Gastrocnemius medialis (tissue), 4 donors: ENCODE results near the gene ARHGAP12. TPM values are rescaled to one million over a fixed set of nuclear protein-coding genes. Genes with fewer than 3 reads are reported as not detected.

ENCODE experiments used
- ATAC-seq, 2 donors: fragments of 150-250 bp; one replicate each; pipeline ENCODE4 v1.9.1; 2016
- DNase-seq, 2 donors: peaks; one replicate each; pipeline ENCODE4 v3.0.0-alpha.2; 2019
- H3K27ac ChIP-seq, 4 donors: fragments of 200-600 bp; sonication (generic); 1 replicate in 1 of 4; 2 replicates in 3 of 4; pipeline ENCODE4 v1.5.1; 2016 to 2018; ENCODE audit warnings: mild to moderate bottlenecking in 2 of 4, moderate library complexity in 1 of 4
- H3K27me3 ChIP-seq, 3 donors: fragments of 200-600 bp; sonication (generic) in 2 of 3; 1 replicate in 1 of 3; 2 replicates in 2 of 3; pipeline versions ENCODE4 v1.5.1 to v1.6.0; 2016 to 2019; ENCODE audit warnings: mild to moderate bottlenecking in 1 of 3, moderate library complexity in 1 of 3
- H3K36me3 ChIP-seq, 2 donors: fragments of 200-600 bp; sonication (generic) in 1 of 2; one replicate each; pipeline ENCODE4 v1.5.1; 2017 to 2018
- H3K4me1 ChIP-seq, 2 donors: fragments of 200-600 bp; sonication (generic) in 1 of 2; one replicate each; pipeline ENCODE4 v1.5.1; 2016 to 2017; ENCODE audit warnings: mild to moderate bottlenecking in 2 of 2
- H3K4me3 ChIP-seq, 4 donors: fragments of 200-600 bp; sonication (generic) in 3 of 4; 1 replicate in 1 of 4; 2 replicates in 3 of 4; pipeline ENCODE4 v1.5.1; 2016 to 2019; ENCODE audit warnings: mild to moderate bottlenecking in 2 of 4
- H3K9me3 ChIP-seq, 3 donors: fragments of 200-600 bp; sonication (generic) in 2 of 3; 1 replicate in 1 of 3; 2 replicates in 2 of 3; pipeline ENCODE4 v1.5.1; 2016 to 2019
- CTCF ChIP-seq, 5 experiments: fragments of 450-650 bp in 3 of 5; fragments of 200-600 bp in 2 of 5; sonication (generic) in 2 of 5; IDR thresholded peaks in 4 of 5; conservative IDR thresholded peaks in 1 of 5; 1 replicate in 4 of 5; 2 replicates in 1 of 5; pipeline ENCODE4 v1.5.1; 2016 to 2019; ENCODE audit warnings: antibody characterized with exemption in 5 of 5, mild to moderate bottlenecking in 3 of 5, moderate library complexity in 3 of 5
- POLR2A ChIP-seq, 2 donors: fragments of 450-650 bp; IDR thresholded peaks; one replicate each; pipeline ENCODE4 v1.6.1; 2017; ENCODE audit warnings: antibody characterized with exemption in 2 of 2, mild to moderate bottlenecking in 2 of 2, moderate library complexity in 2 of 2
- in situ Hi-C, 4 donors: fragments of 200-750 bp; cut with MboI; loops; one replicate each; pipeline versions ENCODE4 v1.15.0 to v1.8.0; 2017; ENCODE audit warnings: low sequenced_read_pairs in 4 of 4
- intact Hi-C: fragments of 100-400 bp; cut with DNase I; formaldehyde crosslinking; loops from one replicate; pipeline ENCODE4 v1.15.1; 2023; ENCODE audit warnings: low total_unique reads
- total RNA-seq, 4 donors: library from RNA; depleted of rRNA; stranded (reverse); fragments of >200 nt; gene quantifications; one replicate each; pipeline versions ENCODE4 v1.1.0 to v1.2.3, GENCODE V29; 2016

The ARHGAP12 gene
- total RNA-seq, 4 donors from 2014 or later: 17.0 to 34.3 (median 21.6) TPM

DNA sequence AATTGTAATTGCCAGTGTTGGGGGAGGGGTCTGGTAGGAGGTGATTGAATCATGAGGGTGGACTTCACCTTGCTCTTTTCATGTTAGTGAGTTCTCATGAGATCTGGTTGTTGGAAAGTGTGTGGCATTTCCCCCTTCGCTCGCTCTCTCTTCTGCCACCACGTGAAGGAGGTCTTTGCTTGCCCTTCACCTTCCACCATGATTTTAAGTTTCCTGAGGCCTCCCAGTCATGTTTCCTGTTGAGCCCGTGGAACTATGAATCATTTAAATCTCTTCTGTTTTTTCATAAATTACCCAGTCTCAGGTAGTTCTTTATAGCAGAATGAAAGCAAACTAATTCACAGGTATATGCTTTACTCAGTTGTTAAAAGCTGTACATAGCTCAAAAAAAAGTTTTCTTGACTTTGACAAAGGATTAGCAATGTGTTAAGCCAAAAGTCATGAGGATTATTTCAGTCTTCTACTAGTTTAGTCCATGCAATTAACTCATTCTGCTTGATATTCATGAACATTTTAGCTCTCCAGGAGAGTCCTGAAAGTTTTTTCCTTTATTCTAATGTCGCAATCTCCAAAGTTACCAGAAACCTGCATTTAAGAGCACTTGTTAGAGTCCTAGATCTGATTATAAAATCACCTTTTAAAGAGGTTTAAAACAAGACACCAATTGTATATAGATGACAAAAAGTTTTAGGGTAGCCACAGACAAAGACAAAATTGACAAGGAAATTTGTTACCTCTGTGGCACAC lies 27.7 kb upstream of the ARHGAP12 start:
- H3K27me3 ChIP-seq: no peaks in the 10 kb centered on the region
- in situ Hi-C loops: no loop called here
- H3K36me3 ChIP-seq: no peaks in the 10 kb centered on the region
- no peak overlapping the region for H3K27ac ChIP-seq
- ATAC-seq (no peak), DNase-seq (no peak)
- intact Hi-C loops: no loop called here
- H3K9me3 ChIP-seq: no peaks in the 10 kb centered on the region
- no peaks in the 10 kb centered on the region for H3K4me1 ChIP-seq
- no peak overlapping the region for H3K4me3 ChIP-seq
- TF ChIP-seq POLR2A (IDR thresholded peaks at IDR 0.05): no peak
- TF ChIP-seq CTCF (IDR thresholded peaks at IDR 0.05 in 4 of 5, conservative IDR thresholded peaks at IDR 0.05 in 1 of 5): no peak

- Histone ChIP-seq H3K4me3 (no peak overlapping the region), H3K27me3 (no peaks in the 10 kb centered on the region), H3K4me1 (no peaks in the 10 kb centered on the region), H3K27ac (no peak overlapping the region), H3K9me3 (no peaks in the 10 kb centered on the region), H3K36me3 (no peaks in the 10 kb centered on the region)
- TF ChIP-seq POLR2A (IDR thresholded peaks at IDR 0.05) (no peak), CTCF (IDR thresholded peaks at IDR 0.05 in 4 of 5, conservative IDR thresholded peaks at IDR 0.05 in 1 of 5) (no peak)
- intact Hi-C loops (no loop called here), in situ Hi-C loops (no loop called here)
- ATAC-seq (no peak), DNase-seq (no peak)
Measured at GRCh38 chr10:31954410-31955191, 26.0 kb upstream of the ARHGAP12 start.

DNA sequence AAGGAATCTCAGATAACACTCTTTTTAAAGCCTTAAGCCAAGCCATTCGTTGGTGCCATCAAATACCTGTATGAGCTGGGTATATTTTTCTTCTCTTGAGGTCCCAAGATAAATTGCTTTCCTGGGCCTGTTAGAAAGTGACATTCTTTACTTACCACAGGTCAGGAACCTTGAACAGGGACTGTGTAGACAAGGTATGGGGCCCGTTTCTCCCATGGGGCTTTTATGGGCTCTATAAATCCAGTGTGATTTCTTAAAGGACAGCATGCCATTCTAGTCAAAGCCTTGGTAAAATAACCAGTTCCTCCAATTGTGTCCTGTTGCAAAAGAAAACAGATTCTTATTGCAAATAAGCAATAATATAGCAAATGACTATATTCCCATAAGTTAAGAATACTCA lies 24.8 kb upstream of the ARHGAP12 start:
- ATAC-seq (no peak), DNase-seq (no peak)
- in situ Hi-C loops: no loop called here

DNA sequence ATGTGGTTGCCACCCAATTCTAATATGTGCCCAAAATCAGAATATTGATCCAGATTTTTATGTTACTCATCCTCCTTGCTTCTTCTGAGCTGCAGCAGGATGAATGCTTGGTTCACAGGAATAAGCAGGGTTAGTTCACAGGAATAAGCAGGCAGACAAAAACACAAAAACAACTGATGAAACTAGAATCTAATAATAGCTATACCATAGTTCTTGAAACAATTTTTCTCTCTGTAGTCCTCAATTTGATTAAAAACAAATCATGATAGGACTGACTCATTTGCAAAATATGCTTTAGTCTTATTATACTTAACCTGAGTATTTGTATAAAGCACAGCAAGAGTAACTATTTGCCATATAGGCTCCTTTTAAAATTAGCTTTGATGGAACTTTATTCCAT lies 24.4 kb upstream of the ARHGAP12 start:
- no peaks in the 10 kb centered on the region for H3K4me1 ChIP-seq
- TF ChIP-seq POLR2A (IDR thresholded peaks at IDR 0.05): no peak
- no peak for TF ChIP-seq CTCF (IDR thresholded peaks at IDR 0.05 in 4 of 5, conservative IDR thresholded peaks at IDR 0.05 in 1 of 5)
- DNase-seq: no peak
- H3K27me3 ChIP-seq: no peaks in the 10 kb centered on the region
- no peaks in the 10 kb centered on the region for H3K9me3 ChIP-seq
- intact Hi-C loops (no loop called here), in situ Hi-C loops (no loop called here)
- H3K36me3 ChIP-seq: no peaks in the 10 kb centered on the region
- no peak for ATAC-seq
- no peak overlapping the region for H3K4me3 ChIP-seq
- no peak overlapping the region for H3K27ac ChIP-seq

More for the DNA sequence above, 24.8 kb upstream of the ARHGAP12 start:
- Histone ChIP-seq H3K4me1 (no peaks in the 10 kb centered on the region), H3K27ac (no peak overlapping the region), H3K27me3 (no peaks in the 10 kb centered on the region), H3K9me3 (no peaks in the 10 kb centered on the region), H3K36me3 (no peaks in the 10 kb centered on the region), H3K4me3 (no peak overlapping the region)
- TF ChIP-seq CTCF (IDR thresholded peaks at IDR 0.05 in 4 of 5, conservative IDR thresholded peaks at IDR 0.05 in 1 of 5) (no peak), POLR2A (IDR thresholded peaks at IDR 0.05) (no peak)
- intact Hi-C loops: no loop called here
